SK-N-SH treated with all-trans-retinoic acid at 6 μM for 48 hours (cell line): ENCODE measurements around the gene NRXN3.
A peak's percentile ranks its signal among the peaks of the same experiment; 100 is the strongest.

Source experiments
- ATAC-seq: fragments of 200-7000 bp; cut with Tn5 transposase; 3 replicates; pipeline ENCODE4 v1.9.1; 2020; ENCODE audit warnings: mild to moderate bottlenecking, moderate library complexity
- ARNTL ChIP-seq: fragments of 450-650 bp; formaldehyde crosslinking; IDR thresholded peaks from 2 replicates; pipeline ENCODE4 v1.5.0; 2020; ENCODE audit warnings: low read depth, mild to moderate bottlenecking, moderate library complexity, borderline replicate concordance
- BACH2 ChIP-seq: fragments of 250-450 bp; sonication (Bioruptor Pico); IDR thresholded peaks from 2 replicates; pipeline ENCODE4 v1.9.0; 2021; ENCODE audit warnings: mild to moderate bottlenecking, borderline replicate concordance
- CSDC2 ChIP-seq: fragments of 250-450 bp; sonication (Bioruptor Pico); IDR thresholded peaks from 2 replicates; pipeline ENCODE4 v1.5.0; 2020; ENCODE audit warnings: mild to moderate bottlenecking, moderate library complexity
- GLIS3 ChIP-seq: fragments of 250-450 bp; sonication (Bioruptor Pico); IDR thresholded peaks from 2 replicates; pipeline ENCODE4 v1.5.0; 2020; ENCODE audit warnings: mild to moderate bottlenecking, moderate library complexity
- OSR1 ChIP-seq: fragments of 250-450 bp; sonication (Bioruptor Pico); IDR thresholded peaks from 2 replicates; pipeline ENCODE4 v1.8.0; 2022; ENCODE audit warnings: moderate library complexity, mild to moderate bottlenecking, inconsistent platforms
- PPARA ChIP-seq: fragments of 250-450 bp; sonication (Bioruptor Pico); IDR thresholded peaks from 2 replicates; pipeline ENCODE4 v1.5.0; 2020; ENCODE audit warnings: mild to moderate bottlenecking, borderline replicate concordance
- SNAI2 ChIP-seq: fragments of 250-450 bp; sonication (Bioruptor Pico); IDR thresholded peaks from 2 replicates; pipeline ENCODE4 v1.5.0; 2020; ENCODE audit warnings: mild to moderate bottlenecking, moderate library complexity
- TCF4 ChIP-seq: fragments of 250-450 bp; sonication (Bioruptor Pico); IDR thresholded peaks from 2 replicates; pipeline ENCODE4 v1.8.0; 2021; ENCODE audit warnings: mild to moderate bottlenecking, moderate library complexity, borderline replicate concordance
- TOX ChIP-seq: fragments of 250-450 bp; sonication (Bioruptor Pico); IDR thresholded peaks from 2 replicates; pipeline ENCODE4 v1.8.0; 2021; ENCODE audit warnings: mild to moderate bottlenecking, moderate library complexity, borderline replicate concordance
- ZC3H10 ChIP-seq: fragments of 250-450 bp; sonication (Bioruptor Pico); IDR thresholded peaks from 2 replicates; pipeline ENCODE4 v1.5.1; 2021; ENCODE audit warnings: mild to moderate bottlenecking, moderate library complexity
- ZFP3 ChIP-seq: fragments of 250-450 bp; sonication (Bioruptor Pico); IDR thresholded peaks from 2 replicates; pipeline ENCODE4 v1.5.0; 2020; ENCODE audit warnings: mild to moderate bottlenecking, moderate library complexity
- ZFP30 ChIP-seq: fragments of 450-650 bp; formaldehyde crosslinking; IDR thresholded peaks from 2 replicates; pipeline ENCODE4 v1.5.0; 2022; ENCODE audit warnings: mild to moderate bottlenecking, moderate library complexity
- ZNF565 ChIP-seq: fragments of 450-650 bp; formaldehyde crosslinking; conservative IDR thresholded peaks from 2 replicates; pipeline ENCODE4 v1.5.0; 2020; ENCODE audit warnings: low read depth, mild to moderate bottlenecking, moderate library complexity
- ZNF70 ChIP-seq: fragments of 450-650 bp; formaldehyde crosslinking; IDR thresholded peaks from 2 replicates; pipeline ENCODE4 v1.5.0; 2020; ENCODE audit warnings: mild to moderate bottlenecking, moderate library complexity
- TF ChIP-seq, protein P1 (sequence below): fragments of 250-450 bp; sonication (Bioruptor Pico); IDR thresholded peaks from 2 replicates; pipeline ENCODE4 v1.5.1; 2021; ENCODE audit warnings: mild to moderate bottlenecking, moderate library complexity
- TF ChIP-seq, protein P2 (sequence below): fragments of 250-450 bp; sonication (Bioruptor Pico); IDR thresholded peaks from 2 replicates; pipeline ENCODE4 v1.8.0; 2021; ENCODE audit warnings: low read depth, mild to moderate bottlenecking, moderate library complexity, borderline replicate concordance
- TF ChIP-seq, protein P3 (sequence below): fragments of 250-450 bp; sonication (Bioruptor Pico); IDR thresholded peaks from 2 replicates; pipeline ENCODE4 v1.8.0; 2020; ENCODE audit warnings: mild to moderate bottlenecking, moderate library complexity, borderline replicate concordance
- TF ChIP-seq, protein P4 (sequence below): fragments of 250-450 bp; sonication (Bioruptor Pico); IDR thresholded peaks from 2 replicates; pipeline ENCODE4 v1.5.0; 2020; ENCODE audit warnings: mild to moderate bottlenecking, moderate library complexity

The NRXN3 gene

DNA sequence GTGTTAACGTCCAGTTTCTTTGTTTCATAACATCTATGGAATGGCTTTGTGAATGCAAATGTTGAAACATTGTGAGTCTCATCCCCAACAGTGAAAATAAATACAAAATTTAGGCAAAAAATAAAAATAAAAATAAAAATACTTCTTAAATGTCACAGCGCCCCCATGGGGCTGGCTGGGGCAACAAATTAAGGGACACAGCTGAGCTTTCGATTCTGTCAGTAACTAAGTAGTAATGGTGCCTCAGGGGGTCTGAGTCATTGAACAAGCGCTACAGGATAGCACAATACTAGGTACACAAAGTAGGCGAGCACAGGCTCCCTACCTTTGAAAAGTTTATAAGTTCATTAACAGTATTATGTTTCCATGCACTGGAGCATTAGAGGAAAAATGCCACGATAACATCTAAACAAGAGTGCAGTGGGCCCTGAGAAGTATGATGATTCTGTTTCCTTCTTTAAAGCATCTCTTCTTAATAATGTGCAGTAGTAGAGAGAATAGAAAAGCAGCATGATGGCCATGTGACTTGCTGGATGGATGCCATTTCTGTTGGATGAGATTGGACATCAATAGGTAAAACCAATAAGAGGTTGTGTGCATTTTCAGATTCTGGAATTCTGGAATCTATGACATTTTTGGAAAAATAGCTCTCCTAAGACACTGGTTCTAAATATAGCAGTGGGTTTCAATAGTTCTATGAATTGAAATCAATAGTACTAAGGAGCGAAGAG, 1374.0 kb downstream of the NRXN3 start:
- TF ChIP-seq SNAI2 (CRISPR knock-in tag) = no peak
- TF ChIP-seq GLIS3 = no peak
- TF ChIP-seq ZNF565 (CRISPR knock-in tag) = no peak
- TF ChIP-seq PPARA (CRISPR knock-in tag) = no peak
- TF ChIP-seq ZNF70 (CRISPR knock-in tag) = no peak
- TF ChIP-seq, protein P1, sequence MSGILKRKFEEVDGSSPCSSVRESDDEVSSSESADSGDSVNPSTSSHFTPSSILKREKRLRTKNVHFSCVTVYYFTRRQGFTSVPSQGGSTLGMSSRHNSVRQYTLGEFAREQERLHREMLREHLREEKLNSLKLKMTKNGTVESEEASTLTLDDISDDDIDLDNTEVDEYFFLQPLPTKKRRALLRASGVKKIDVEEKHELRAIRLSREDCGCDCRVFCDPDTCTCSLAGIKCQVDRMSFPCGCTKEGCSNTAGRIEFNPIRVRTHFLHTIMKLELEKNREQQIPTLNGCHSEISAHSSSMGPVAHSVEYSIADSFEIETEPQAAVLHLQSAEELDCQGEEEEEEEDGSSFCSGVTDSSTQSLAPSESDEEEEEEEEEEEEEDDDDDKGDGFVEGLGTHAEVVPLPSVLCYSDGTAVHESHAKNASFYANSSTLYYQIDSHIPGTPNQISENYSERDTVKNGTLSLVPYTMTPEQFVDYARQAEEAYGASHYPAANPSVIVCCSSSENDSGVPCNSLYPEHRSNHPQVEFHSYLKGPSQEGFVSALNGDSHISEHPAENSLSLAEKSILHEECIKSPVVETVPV = no peak
- TF ChIP-seq, protein P2, sequence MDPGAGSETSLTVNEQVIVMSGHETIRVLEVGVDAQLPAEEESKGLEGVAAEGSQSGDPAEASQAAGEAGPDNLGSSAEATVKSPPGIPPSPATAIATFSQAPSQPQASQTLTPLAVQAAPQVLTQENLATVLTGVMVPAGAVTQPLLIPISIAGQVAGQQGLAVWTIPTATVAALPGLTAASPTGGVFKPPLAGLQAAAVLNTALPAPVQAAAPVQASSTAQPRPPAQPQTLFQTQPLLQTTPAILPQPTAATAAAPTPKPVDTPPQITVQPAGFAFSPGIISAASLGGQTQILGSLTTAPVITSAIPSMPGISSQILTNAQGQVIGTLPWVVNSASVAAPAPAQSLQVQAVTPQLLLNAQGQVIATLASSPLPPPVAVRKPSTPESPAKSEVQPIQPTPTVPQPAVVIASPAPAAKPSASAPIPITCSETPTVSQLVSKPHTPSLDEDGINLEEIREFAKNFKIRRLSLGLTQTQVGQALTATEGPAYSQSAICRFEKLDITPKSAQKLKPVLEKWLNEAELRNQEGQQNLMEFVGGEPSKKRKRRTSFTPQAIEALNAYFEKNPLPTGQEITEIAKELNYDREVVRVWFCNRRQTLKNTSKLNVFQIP (CRISPR knock-in tag) = no peak
- TF ChIP-seq TCF4 = no peak
- TF ChIP-seq ARNTL (CRISPR knock-in tag) = no peak
- TF ChIP-seq ZC3H10 = no peak
- no peak for TF ChIP-seq CSDC2 (CRISPR knock-in tag)
- no peak for TF ChIP-seq TOX (CRISPR knock-in tag)
- TF ChIP-seq, protein P3, sequence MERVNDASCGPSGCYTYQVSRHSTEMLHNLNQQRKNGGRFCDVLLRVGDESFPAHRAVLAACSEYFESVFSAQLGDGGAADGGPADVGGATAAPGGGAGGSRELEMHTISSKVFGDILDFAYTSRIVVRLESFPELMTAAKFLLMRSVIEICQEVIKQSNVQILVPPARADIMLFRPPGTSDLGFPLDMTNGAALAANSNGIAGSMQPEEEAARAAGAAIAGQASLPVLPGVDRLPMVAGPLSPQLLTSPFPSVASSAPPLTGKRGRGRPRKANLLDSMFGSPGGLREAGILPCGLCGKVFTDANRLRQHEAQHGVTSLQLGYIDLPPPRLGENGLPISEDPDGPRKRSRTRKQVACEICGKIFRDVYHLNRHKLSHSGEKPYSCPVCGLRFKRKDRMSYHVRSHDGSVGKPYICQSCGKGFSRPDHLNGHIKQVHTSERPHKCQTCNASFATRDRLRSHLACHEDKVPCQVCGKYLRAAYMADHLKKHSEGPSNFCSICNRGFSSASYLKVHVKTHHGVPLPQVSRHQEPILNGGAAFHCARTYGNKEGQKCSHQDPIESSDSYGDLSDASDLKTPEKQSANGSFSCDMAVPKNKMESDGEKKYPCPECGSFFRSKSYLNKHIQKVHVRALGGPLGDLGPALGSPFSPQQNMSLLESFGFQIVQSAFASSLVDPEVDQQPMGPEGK (CRISPR knock-in tag) = no peak
- no peak for TF ChIP-seq BACH2 (CRISPR knock-in tag)
- ATAC-seq = peak; percentile 57

DNA sequence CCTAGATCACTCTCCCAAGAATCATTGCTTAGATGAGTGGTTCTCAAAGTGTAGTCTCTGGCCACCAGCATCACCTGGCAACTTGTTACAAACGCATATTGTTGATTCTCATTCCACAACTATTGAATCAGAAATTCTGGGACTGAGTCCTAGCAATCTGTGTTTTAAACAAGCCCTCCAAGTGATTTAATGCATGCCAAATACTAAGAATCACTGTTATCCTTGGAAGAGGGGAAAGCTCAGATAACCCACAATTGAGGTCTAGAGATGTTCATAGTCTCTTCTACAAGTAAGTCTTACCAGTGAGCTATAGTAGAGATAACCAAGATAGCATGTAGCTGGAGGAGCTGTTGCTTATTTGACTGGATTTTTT, 1374.5 kb downstream of the NRXN3 start:
- TF ChIP-seq ZNF565 (CRISPR knock-in tag) = no peak
- no peak for ATAC-seq

DNA sequence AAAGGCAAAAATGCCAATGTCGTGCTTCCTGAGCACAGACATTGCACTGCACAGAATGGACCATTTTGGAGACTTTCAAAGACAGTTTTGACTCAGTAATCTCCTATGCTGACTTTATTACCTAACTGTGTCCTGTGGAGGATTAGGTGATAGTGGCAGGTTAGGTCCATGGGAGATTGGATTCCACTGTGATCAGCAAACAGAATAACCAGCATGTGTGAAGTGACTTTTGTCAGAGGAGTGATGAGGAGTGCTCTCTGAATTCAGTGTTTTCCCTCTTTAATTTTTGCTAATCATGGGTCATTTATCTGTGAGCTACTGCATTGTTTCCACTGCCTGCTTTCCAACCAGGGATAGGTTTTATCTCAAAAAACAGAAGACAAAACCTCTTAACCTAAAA, 1378.7 kb downstream of the NRXN3 start:
- ATAC-seq = no peak
- TF ChIP-seq SNAI2 (CRISPR knock-in tag) = no peak
- TF ChIP-seq, all 23 proteins: peak for 0

- no peak for ATAC-seq
Observed at GRCh38 chr14:79549515-79549914, 1379.3 kb downstream of the NRXN3 start.

More at GRCh38 chr14:79549515-79549914, 1379.3 kb downstream of the NRXN3 start:
- TF ChIP-seq TCF4 (no peak), TOX (CRISPR knock-in tag) (no peak), ARNTL (CRISPR knock-in tag) (no peak), ZFP3 (no peak), CSDC2 (CRISPR knock-in tag) (no peak), ZFP30 (no peak), OSR1 (CRISPR knock-in tag) (no peak), ZC3H10 (no peak)
- TF ChIP-seq, protein P4, sequence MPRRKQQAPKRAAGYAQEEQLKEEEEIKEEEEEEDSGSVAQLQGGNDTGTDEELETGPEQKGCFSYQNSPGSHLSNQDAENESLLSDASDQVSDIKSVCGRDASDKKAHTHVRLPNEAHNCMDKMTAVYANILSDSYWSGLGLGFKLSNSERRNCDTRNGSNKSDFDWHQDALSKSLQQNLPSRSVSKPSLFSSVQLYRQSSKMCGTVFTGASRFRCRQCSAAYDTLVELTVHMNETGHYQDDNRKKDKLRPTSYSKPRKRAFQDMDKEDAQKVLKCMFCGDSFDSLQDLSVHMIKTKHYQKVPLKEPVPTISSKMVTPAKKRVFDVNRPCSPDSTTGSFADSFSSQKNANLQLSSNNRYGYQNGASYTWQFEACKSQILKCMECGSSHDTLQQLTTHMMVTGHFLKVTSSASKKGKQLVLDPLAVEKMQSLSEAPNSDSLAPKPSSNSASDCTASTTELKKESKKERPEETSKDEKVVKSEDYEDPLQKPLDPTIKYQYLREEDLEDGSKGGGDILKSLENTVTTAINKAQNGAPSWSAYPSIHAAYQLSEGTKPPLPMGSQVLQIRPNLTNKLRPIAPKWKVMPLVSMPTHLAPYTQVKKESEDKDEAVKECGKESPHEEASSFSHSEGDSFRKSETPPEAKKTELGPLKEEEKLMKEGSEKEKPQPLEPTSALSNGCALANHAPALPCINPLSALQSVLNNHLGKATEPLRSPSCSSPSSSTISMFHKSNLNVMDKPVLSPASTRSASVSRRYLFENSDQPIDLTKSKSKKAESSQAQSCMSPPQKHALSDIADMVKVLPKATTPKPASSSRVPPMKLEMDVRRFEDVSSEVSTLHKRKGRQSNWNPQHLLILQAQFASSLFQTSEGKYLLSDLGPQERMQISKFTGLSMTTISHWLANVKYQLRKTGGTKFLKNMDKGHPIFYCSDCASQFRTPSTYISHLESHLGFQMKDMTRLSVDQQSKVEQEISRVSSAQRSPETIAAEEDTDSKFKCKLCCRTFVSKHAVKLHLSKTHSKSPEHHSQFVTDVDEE = no peak
- TF ChIP-seq, protein P2 (CRISPR knock-in tag) = no peak
- TF ChIP-seq, protein P1 = no peak
